ENCODE data around the gene KRTAP10-2. TPM values are rescaled to one million over a fixed set of nuclear protein-coding genes. Genes with fewer than 3 reads are reported as not detected.

KRTAP10-2 gene
- polyA plus RNA-seq, 1 donor (not counting 4 experiments of a cell fraction or from before 2014, with no cell fraction given), result not detected

DNA sequence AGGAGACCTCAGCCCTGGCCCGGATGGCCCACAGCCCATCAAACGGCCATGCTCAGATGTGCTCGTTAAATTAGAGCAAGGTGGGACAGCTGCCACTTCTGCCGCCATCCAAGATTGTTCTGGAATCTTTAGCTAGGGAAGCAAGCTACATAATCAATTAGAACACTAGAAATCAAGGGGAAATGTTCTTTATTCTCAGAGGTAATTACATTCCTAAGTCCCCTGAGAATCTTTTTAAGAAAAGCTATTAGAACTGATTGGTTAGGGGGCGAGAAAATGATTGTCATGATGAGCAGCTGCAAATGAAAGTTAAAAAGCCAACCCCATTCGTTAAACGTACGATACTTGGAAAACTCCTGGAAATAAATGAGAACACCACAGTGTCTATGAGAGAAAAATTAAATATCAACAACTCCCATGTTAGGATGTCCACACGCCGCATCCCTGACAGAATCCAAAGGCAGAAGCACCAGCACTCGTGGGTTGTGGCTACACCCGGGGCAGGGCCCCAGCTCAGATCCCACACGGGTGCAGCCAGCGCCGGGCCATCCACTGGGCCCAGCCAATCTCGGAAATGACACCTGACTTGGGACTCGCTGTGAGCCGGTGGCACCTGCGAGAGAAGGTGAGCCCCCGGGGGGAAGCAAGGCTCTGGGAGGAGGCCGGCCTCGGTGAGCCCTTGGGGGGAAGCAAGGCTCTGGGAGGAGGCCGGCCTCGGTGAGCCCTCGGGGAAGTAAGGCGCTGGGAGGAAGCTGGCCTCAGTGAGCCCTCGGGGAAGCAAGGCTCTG is 48.9 kb downstream of the KRTAP10-2 start:
- Histone ChIP-seq H3K9me1 (ENCODE audit: control insufficient read depth, extremely low read depth, insufficient read depth, low read length) (no peaks in the 10 kb centered on the region), H3K9ac (ENCODE audit: control insufficient read depth, extremely low read depth, insufficient read depth, low read length) (no peak overlapping the region), H3K27ac (ENCODE audit: control insufficient read depth, insufficient read depth, low read length) (no peak overlapping the region), H3K79me2 (ENCODE audit: control insufficient read depth, insufficient read depth, low read length) (no peaks in the 10 kb centered on the region), H3K4me2 (ENCODE audit: control insufficient read depth, extremely low read depth, insufficient read depth, low read depth, low read length) (no peak overlapping the region), H3K36me3 (ENCODE audit: control insufficient read depth in 2 of 2, extremely low read depth in 1 of 2, insufficient read depth in 2 of 2, low read length in 2 of 2) (no peaks in the 10 kb centered on the region), H4K20me1 (ENCODE audit: control insufficient read depth, extremely low read depth, insufficient read depth, low read length) (no peaks in the 10 kb centered on the region), H3K9me3 (ENCODE audit: control insufficient read depth, low read depth, low read length) (no peaks in the 10 kb centered on the region), H3K27me3 (ENCODE audit: control insufficient read depth, extremely low read depth, insufficient read depth, low read length) (peaks cover 8% of the 10 kb centered on the region), H3K4me1 (ENCODE audit: control insufficient read depth, extremely low read depth, insufficient read depth, low read length) (no peaks in the 10 kb centered on the region), H2AFZ (ENCODE audit: control insufficient read depth, low read length) (no peak overlapping the region), H3K4me3 (ENCODE audit: control insufficient read depth in 2 of 3, extremely low read depth in 1 of 3, insufficient read depth in 2 of 3, low read depth in 1 of 3, low read length in 3 of 3) (no peak overlapping the region)
- DNase-seq (ENCODE audit: low read depth, low spot score) (no peak), FAIRE-seq (no peak)
- TF ChIP-seq, protein P1, sequence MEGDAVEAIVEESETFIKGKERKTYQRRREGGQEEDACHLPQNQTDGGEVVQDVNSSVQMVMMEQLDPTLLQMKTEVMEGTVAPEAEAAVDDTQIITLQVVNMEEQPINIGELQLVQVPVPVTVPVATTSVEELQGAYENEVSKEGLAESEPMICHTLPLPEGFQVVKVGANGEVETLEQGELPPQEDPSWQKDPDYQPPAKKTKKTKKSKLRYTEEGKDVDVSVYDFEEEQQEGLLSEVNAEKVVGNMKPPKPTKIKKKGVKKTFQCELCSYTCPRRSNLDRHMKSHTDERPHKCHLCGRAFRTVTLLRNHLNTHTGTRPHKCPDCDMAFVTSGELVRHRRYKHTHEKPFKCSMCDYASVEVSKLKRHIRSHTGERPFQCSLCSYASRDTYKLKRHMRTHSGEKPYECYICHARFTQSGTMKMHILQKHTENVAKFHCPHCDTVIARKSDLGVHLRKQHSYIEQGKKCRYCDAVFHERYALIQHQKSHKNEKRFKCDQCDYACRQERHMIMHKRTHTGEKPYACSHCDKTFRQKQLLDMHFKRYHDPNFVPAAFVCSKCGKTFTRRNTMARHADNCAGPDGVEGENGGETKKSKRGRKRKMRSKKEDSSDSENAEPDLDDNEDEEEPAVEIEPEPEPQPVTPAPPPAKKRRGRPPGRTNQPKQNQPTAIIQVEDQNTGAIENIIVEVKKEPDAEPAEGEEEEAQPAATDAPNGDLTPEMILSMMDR (optimal IDR thresholded peaks at IDR 0.05 in 1 of 3, IDR thresholded peaks at IDR 0.05 in 1 of 3, conservative IDR thresholded peaks at IDR 0.05 in 1 of 3; ENCODE audit: extremely low read depth in 1 of 3, insufficient read depth in 2 of 3, low read length in 3 of 3), result no peak
- TF ChIP-seq EZH2 (IDR thresholded peaks at IDR 0.05; ENCODE audit: low read length), result no peak
- dilution Hi-C loops (cut with MboI; ENCODE audit: extremely low pct_ligation_motif_present, low sequenced_read_pairs), result no loop called here

Other genes with a start within 250 kb of the KRTAP10-2 start
- 2.2 to 5.7 TPM (median 2.9 TPM) in 3 replicates for gene CFAP410, start 212.1 kb downstream of the KRTAP10-2 start, polyA plus RNA-seq
- gene TRPM2, start 197.9 kb downstream of the KRTAP10-2 start, polyA plus RNA-seq, result 0.31 to 0.60 TPM (median 0.52 TPM) in 3 replicates
- 1.4 to 1.9 TPM (median 1.6 TPM) in 3 replicates for gene LRRC3, start 96.0 kb downstream of the KRTAP10-2 start, polyA plus RNA-seq
- not detected in 3 replicates for gene KRTAP10-1, start 11.3 kb downstream of the KRTAP10-2 start, polyA plus RNA-seq
- gene KRTAP10-3, start 7.3 kb upstream of the KRTAP10-2 start, polyA plus RNA-seq, result not detected in 3 replicates
- gene KRTAP10-4, start 22.2 kb upstream of the KRTAP10-2 start, polyA plus RNA-seq, result 0.06 TPM in 1 of 3 replicates, not detected in the others
- not detected in 3 replicates for gene KRTAP10-5, start 29.1 kb upstream of the KRTAP10-2 start, polyA plus RNA-seq
- gene KRTAP10-6, start 41.0 kb upstream of the KRTAP10-2 start, polyA plus RNA-seq, result not detected in 3 replicates
- gene KRTAP10-7, start 49.1 kb upstream of the KRTAP10-2 start, polyA plus RNA-seq, result not detected in 3 replicates
- gene KRTAP10-8, start 60.6 kb upstream of the KRTAP10-2 start, polyA plus RNA-seq, result not detected in 3 replicates
- not detected in 3 replicates for gene KRTAP10-9, start 75.6 kb upstream of the KRTAP10-2 start, polyA plus RNA-seq
- gene KRTAP10-10, start 85.9 kb upstream of the KRTAP10-2 start, polyA plus RNA-seq, result not detected in 3 replicates
- not detected in 3 replicates for gene KRTAP10-11, start 94.9 kb upstream of the KRTAP10-2 start, polyA plus RNA-seq
- gene KRTAP12-4, start 103.2 kb upstream of the KRTAP10-2 start, polyA plus RNA-seq, result not detected in 3 replicates
- not detected in 3 replicates for gene KRTAP12-3, start 106.4 kb upstream of the KRTAP10-2 start, polyA plus RNA-seq
- not detected in 3 replicates for gene KRTAP12-2, start 115.4 kb upstream of the KRTAP10-2 start, polyA plus RNA-seq
- gene KRTAP12-1, start 130.7 kb upstream of the KRTAP10-2 start, polyA plus RNA-seq, result not detected in 3 replicates
- gene KRTAP10-12, start 145.7 kb upstream of the KRTAP10-2 start, polyA plus RNA-seq, result not detected in 3 replicates
- 0.07 to 0.12 TPM in 2 of 3 replicates, not detected in the other for gene TSPEAR, start 160.1 kb upstream of the KRTAP10-2 start, polyA plus RNA-seq